IMR-90 (cell line): Measurements from ENCODE around the gene LRRFIP1.

Experiments
- MAZ ChIP-seq: IDR thresholded peaks from 2 replicates; pipeline ENCODE4 v1.6.1; 2012; ENCODE audit warnings: low read depth, mild to moderate bottlenecking, low read length, improper control_type of control experiment, moderate library complexity, borderline replicate concordance
- POLR2A ChIP-seq: IDR thresholded peaks from 2 replicates; pipeline ENCODE4 v1.6.1; 2012; ENCODE audit warnings: mild to moderate bottlenecking, low read depth, low read length
- TF ChIP-seq, protein P1 (sequence below): conservative IDR thresholded peaks from 2 replicates; pipeline ENCODE4 v1.5.1; 2012; ENCODE audit warnings: mild to moderate bottlenecking, low read depth, low read length, improper control_type of control experiment

GRCh38 chr2:237715459-237715947 is 88.1 kb downstream of the LRRFIP1 start:
- no peak for TF ChIP-seq MAZ
- TF ChIP-seq POLR2A, result no peak
- TF ChIP-seq, protein P1, sequence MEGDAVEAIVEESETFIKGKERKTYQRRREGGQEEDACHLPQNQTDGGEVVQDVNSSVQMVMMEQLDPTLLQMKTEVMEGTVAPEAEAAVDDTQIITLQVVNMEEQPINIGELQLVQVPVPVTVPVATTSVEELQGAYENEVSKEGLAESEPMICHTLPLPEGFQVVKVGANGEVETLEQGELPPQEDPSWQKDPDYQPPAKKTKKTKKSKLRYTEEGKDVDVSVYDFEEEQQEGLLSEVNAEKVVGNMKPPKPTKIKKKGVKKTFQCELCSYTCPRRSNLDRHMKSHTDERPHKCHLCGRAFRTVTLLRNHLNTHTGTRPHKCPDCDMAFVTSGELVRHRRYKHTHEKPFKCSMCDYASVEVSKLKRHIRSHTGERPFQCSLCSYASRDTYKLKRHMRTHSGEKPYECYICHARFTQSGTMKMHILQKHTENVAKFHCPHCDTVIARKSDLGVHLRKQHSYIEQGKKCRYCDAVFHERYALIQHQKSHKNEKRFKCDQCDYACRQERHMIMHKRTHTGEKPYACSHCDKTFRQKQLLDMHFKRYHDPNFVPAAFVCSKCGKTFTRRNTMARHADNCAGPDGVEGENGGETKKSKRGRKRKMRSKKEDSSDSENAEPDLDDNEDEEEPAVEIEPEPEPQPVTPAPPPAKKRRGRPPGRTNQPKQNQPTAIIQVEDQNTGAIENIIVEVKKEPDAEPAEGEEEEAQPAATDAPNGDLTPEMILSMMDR, result no peak
